ENCODE measurements around the gene SCARB1.

DNA sequence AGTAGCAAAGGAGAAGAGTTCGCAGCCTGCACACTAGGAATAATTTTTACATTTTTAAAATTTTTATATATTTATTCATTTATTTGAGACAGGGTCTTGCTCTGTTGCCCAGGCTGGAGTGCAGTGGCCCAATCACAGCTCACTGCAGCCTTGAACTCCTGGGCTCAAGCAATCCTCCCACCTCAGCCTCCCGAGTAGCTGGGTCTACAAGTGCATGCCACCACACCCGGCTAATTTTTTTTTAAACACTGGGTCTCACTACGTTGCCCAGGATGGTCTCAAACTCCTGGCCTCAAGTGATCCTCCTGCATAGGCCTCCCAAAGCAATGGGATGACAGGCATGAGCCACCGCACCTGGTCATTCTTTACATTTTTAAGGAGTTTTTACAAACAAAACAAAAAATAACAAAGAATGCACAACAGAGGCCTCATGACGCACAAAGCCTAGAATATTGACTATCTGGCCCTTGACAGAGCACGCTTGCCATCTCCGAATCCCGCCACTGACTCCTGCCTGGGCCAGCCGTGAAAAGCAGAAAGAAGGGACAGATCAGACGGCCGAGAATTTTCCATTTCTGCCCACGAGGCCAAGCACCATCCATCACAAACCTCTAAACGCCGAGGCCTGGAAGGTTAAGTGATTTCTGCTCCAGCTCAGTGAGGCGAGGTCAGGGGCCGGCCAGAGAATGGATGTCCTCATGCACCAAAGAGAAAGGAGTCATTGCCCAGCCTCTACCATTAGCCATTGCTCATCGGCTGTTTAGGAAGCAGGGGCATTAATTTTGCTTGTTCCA lies 120.0 kb downstream of the SCARB1 start:
- TF ChIP-seq TAF1 (IDR thresholded peaks at IDR 0.05; ENCODE audit: control insufficient read depth, extremely low read depth, insufficient read depth, low read length, severe bottlenecking) (no peak), NFIC (IDR thresholded peaks at IDR 0.05) (no peak), SMARCE1 (IDR thresholded peaks at IDR 0.05) (no peak)
- TF ChIP-seq, protein P1, sequence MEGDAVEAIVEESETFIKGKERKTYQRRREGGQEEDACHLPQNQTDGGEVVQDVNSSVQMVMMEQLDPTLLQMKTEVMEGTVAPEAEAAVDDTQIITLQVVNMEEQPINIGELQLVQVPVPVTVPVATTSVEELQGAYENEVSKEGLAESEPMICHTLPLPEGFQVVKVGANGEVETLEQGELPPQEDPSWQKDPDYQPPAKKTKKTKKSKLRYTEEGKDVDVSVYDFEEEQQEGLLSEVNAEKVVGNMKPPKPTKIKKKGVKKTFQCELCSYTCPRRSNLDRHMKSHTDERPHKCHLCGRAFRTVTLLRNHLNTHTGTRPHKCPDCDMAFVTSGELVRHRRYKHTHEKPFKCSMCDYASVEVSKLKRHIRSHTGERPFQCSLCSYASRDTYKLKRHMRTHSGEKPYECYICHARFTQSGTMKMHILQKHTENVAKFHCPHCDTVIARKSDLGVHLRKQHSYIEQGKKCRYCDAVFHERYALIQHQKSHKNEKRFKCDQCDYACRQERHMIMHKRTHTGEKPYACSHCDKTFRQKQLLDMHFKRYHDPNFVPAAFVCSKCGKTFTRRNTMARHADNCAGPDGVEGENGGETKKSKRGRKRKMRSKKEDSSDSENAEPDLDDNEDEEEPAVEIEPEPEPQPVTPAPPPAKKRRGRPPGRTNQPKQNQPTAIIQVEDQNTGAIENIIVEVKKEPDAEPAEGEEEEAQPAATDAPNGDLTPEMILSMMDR (IDR thresholded peaks at IDR 0.05 in 2 of 3, conservative IDR thresholded peaks at IDR 0.05 in 1 of 3; ENCODE audit: insufficient read depth in 2 of 3, low read depth in 1 of 3, low read length in 3 of 3), result no peak
